Karpas-422 (cell line): ENCODE data around the gene JARID2. TPM values are rescaled to one million over a fixed set of nuclear protein-coding genes. Genes with fewer than 3 reads are reported as not detected.

ENCODE experiments used
- DNase-seq: peaks from one replicate; pipeline ENCODE4 v3.0.0-alpha.2; 2015
- H2AFZ ChIP-seq: fragments of 200-600 bp; sonication (generic); 2 replicates; pipeline ENCODE4 v1.6.1; 2014; ENCODE audit warnings: antibody characterized with exemption, low read length, mixed read lengths
- H3K27ac ChIP-seq: fragments of 200-600 bp; sonication (generic); 2 replicates; pipeline ENCODE4 v1.5.1; 2014; ENCODE audit warnings: mild to moderate bottlenecking, low read length, moderate library complexity
- H3K27me3 ChIP-seq: fragments of 200-600 bp; sonication (generic); 2 replicates; pipeline ENCODE4 v1.6.1; 2014; ENCODE audit warnings: low read length, mixed read lengths
- H3K36me3 ChIP-seq: fragments of 200-600 bp; sonication (generic); 2 replicates; pipeline ENCODE4 v1.6.1; 2014; ENCODE audit warnings: low read length, mixed read lengths; ENCODE audit not compliant: insufficient read depth
- H3K4me1 ChIP-seq: fragments of 200-600 bp; sonication (generic); 2 replicates; pipeline ENCODE4 v1.6.1; 2014; ENCODE audit warnings: mild to moderate bottlenecking, low read length, mixed read lengths
- H3K4me2 ChIP-seq: fragments of 200-600 bp; sonication (generic); 2 replicates; pipeline ENCODE4 v1.6.1; 2014; ENCODE audit warnings: low read length, low read depth, mild to moderate bottlenecking; ENCODE audit not compliant: poor library complexity, severe bottlenecking
- H3K4me3 ChIP-seq: fragments of 200-600 bp; sonication (generic); 2 replicates; pipeline ENCODE4 v1.5.1; 2014; ENCODE audit warnings: mild to moderate bottlenecking, antibody characterized with exemption, low read length, mixed read lengths
- H3K79me2 ChIP-seq: fragments of 200-600 bp; sonication (generic); 2 replicates; pipeline ENCODE4 v1.6.1; 2014; ENCODE audit warnings: mild to moderate bottlenecking, low read length, mixed read lengths
- H3K9ac ChIP-seq: fragments of 200-600 bp; sonication (generic); 2 replicates; pipeline ENCODE4 v1.6.0; 2014; ENCODE audit warnings: low read length
- H3K9me2 ChIP-seq: fragments of 200-600 bp; sonication (generic), shearing (Covaris generic); replicated peaks from 2 replicates; pipeline ENCODE4 v1.6.0; 2014; ENCODE audit warnings: mild to moderate bottlenecking, low read length, moderate library complexity; ENCODE audit not compliant: insufficient read depth
- H3K9me3 ChIP-seq: fragments of 300-700, 200-600 bp; sonication (generic); 2 replicates; pipeline ENCODE4 v1.6.1; 2014; ENCODE audit warnings: low read length, mixed read lengths
- H4K20me1 ChIP-seq: fragments of 200-600 bp; sonication (generic); 2 replicates; pipeline ENCODE4 v1.6.1; 2014; ENCODE audit warnings: mild to moderate bottlenecking, antibody characterized with exemption, low read length, low read depth; ENCODE audit not compliant: insufficient read depth
- total RNA-seq: library from RNA; depleted of rRNA; stranded (reverse); fragments of >200 nt; shearing (Covaris generic); gene quantifications from 2 replicates; pipeline ENCODE4 v1.2.3, GENCODE V29; 2014; ENCODE audit warnings: low replicate concordance

JARID2 gene
- total RNA-seq, 1 experiment from 2014 or later: 2.8 TPM

- Histone ChIP-seq H3K36me3 (no peaks in the 10 kb centered on the region), H3K4me3 (no peak overlapping the region), H3K27ac (no peak overlapping the region), H3K4me1 (peaks cover 17% of the 10 kb centered on the region), H4K20me1 (peaks cover 84% of the 10 kb centered on the region), H3K27me3 (no peaks in the 10 kb centered on the region), H3K79me2 (no peaks in the 10 kb centered on the region), H3K9me3 (no peaks in the 10 kb centered on the region), H3K4me2 (no peak overlapping the region), H3K9me2 (no peaks in the 10 kb centered on the region), H2AFZ (no peak overlapping the region), H3K9ac (no peak overlapping the region)
- DNase-seq: no peak
Measured at GRCh38 chr6:15312500-15312899, 66.6 kb downstream of the JARID2 start.

- H3K9me2 ChIP-seq: no peaks in the 10 kb centered on the region
- no peaks in the 10 kb centered on the region for H3K9me3 ChIP-seq
- H3K36me3 ChIP-seq: no peaks in the 10 kb centered on the region
- no peak for DNase-seq
- H3K4me3 ChIP-seq: no peak overlapping the region
- no peaks in the 10 kb centered on the region for H3K27me3 ChIP-seq
- H3K9ac ChIP-seq: no peak overlapping the region
- no peak overlapping the region for H3K27ac ChIP-seq
- no peaks in the 10 kb centered on the region for H3K79me2 ChIP-seq
- peaks cover 17% of the 10 kb centered on the region for H3K4me1 ChIP-seq
- no peak overlapping the region for H2AFZ ChIP-seq
- peak overlapping the region; percentile 11 for H3K4me2 ChIP-seq
- H4K20me1 ChIP-seq: peaks cover 84% of the 10 kb centered on the region
Measured at GRCh38 chr6:15313367-15313766, 67.5 kb downstream of the JARID2 start.

GRCh38 chr6:15316754-15317153 lies 70.9 kb downstream of the JARID2 start:
- H3K9me2 ChIP-seq: no peaks in the 10 kb centered on the region
- H4K20me1 ChIP-seq: peaks cover 91% of the 10 kb centered on the region
- H3K4me1 ChIP-seq: peaks cover 22% of the 10 kb centered on the region
- no peaks in the 10 kb centered on the region for H3K36me3 ChIP-seq
- H3K27me3 ChIP-seq: no peaks in the 10 kb centered on the region
- no peak for DNase-seq
- no peak overlapping the region for H3K9ac ChIP-seq
- no peaks in the 10 kb centered on the region for H3K79me2 ChIP-seq
- no peak overlapping the region for H3K27ac ChIP-seq
- no peak overlapping the region for H3K4me2 ChIP-seq
- no peaks in the 10 kb centered on the region for H3K9me3 ChIP-seq
- no peak overlapping the region for H2AFZ ChIP-seq
- H3K4me3 ChIP-seq: no peak overlapping the region

- Histone ChIP-seq H3K36me3 (no peaks in the 10 kb centered on the region), H3K9me3 (no peaks in the 10 kb centered on the region), H3K4me1 (peaks cover 22% of the 10 kb centered on the region), H4K20me1 (peaks cover 92% of the 10 kb centered on the region), H3K4me2 (no peak overlapping the region), H3K9me2 (no peaks in the 10 kb centered on the region), H2AFZ (no peak overlapping the region), H3K4me3 (no peak overlapping the region), H3K9ac (no peak overlapping the region), H3K27me3 (no peaks in the 10 kb centered on the region), H3K27ac (no peak overlapping the region), H3K79me2 (no peaks in the 10 kb centered on the region)
- no peak for DNase-seq
Measured at GRCh38 chr6:15317251-15317650, 71.4 kb downstream of the JARID2 start.

GRCh38 chr6:15317934-15318902 lies 72.3 kb downstream of the JARID2 start:
- Histone ChIP-seq H3K4me3 (no peak overlapping the region), H2AFZ (no peak overlapping the region), H3K9ac (no peak overlapping the region), H3K79me2 (no peaks in the 10 kb centered on the region), H3K27ac (no peak overlapping the region), H4K20me1 (peaks cover 88% of the 10 kb centered on the region), H3K4me2 (no peak overlapping the region), H3K36me3 (no peaks in the 10 kb centered on the region), H3K4me1 (peaks cover 14% of the 10 kb centered on the region), H3K27me3 (no peaks in the 10 kb centered on the region), H3K9me2 (no peaks in the 10 kb centered on the region), H3K9me3 (no peaks in the 10 kb centered on the region)
- no peak for DNase-seq

GRCh38 chr6:15319677-15320076 lies 73.8 kb downstream of the JARID2 start:
- DNase-seq: no peak
- H3K79me2 ChIP-seq: no peaks in the 10 kb centered on the region
- peaks cover 6% of the 10 kb centered on the region for H3K4me1 ChIP-seq
- no peaks in the 10 kb centered on the region for H3K9me2 ChIP-seq
- no peak overlapping the region for H3K4me2 ChIP-seq
- no peak overlapping the region for H3K4me3 ChIP-seq
- H3K27me3 ChIP-seq: no peaks in the 10 kb centered on the region
- H3K9ac ChIP-seq: no peak overlapping the region
- H4K20me1 ChIP-seq: peaks cover 77% of the 10 kb centered on the region
- H3K9me3 ChIP-seq: no peaks in the 10 kb centered on the region
- no peaks in the 10 kb centered on the region for H3K36me3 ChIP-seq
- no peak overlapping the region for H2AFZ ChIP-seq
- no peak overlapping the region for H3K27ac ChIP-seq

- Histone ChIP-seq H3K27me3 (no peaks in the 10 kb centered on the region), H3K4me2 (no peak overlapping the region), H3K27ac (no peak overlapping the region), H3K9me2 (no peaks in the 10 kb centered on the region), H4K20me1 (peaks cover 74% of the 10 kb centered on the region), H3K9me3 (no peaks in the 10 kb centered on the region), H3K4me3 (no peak overlapping the region), H3K36me3 (no peaks in the 10 kb centered on the region), H2AFZ (no peak overlapping the region), H3K79me2 (no peaks in the 10 kb centered on the region), H3K4me1 (peaks cover 16% of the 10 kb centered on the region), H3K9ac (no peak overlapping the region)
- DNase-seq: no peak
Measured at GRCh38 chr6:15320693-15321092, 74.8 kb downstream of the JARID2 start.

GRCh38 chr6:15322184-15322583 lies 76.3 kb downstream of the JARID2 start:
- Histone ChIP-seq H3K36me3 (no peaks in the 10 kb centered on the region), H3K27me3 (no peaks in the 10 kb centered on the region), H4K20me1 (peaks cover 71% of the 10 kb centered on the region), H3K9ac (no peak overlapping the region), H3K9me2 (no peaks in the 10 kb centered on the region), H3K79me2 (no peaks in the 10 kb centered on the region), H3K4me3 (no peak overlapping the region), H3K4me1 (peaks cover 20% of the 10 kb centered on the region), H2AFZ (no peak overlapping the region), H3K9me3 (no peaks in the 10 kb centered on the region), H3K4me2 (no peak overlapping the region), H3K27ac (no peak overlapping the region)
- DNase-seq: no peak
